Endothelial cell (in vitro differentiated cells): ENCODE data around the gene HNRNPU. TPM values are rescaled to one million over a fixed set of nuclear protein-coding genes. Genes with fewer than 3 reads are reported as not detected.

Experiments used
- DNase-seq: peaks from one replicate; pipeline ENCODE4 v3.0.0; 2021; ENCODE audit warnings: low spot score
- H3K27ac Mint-ChIP-seq: one replicate; pipeline ENCODE4 v1.8.0; 2021; ENCODE audit warnings: mixed read lengths, inconsistent platforms; ENCODE audit not compliant: unreplicated experiment
- H3K27me3 Mint-ChIP-seq: one replicate; pipeline ENCODE4 v1.8.0; 2021; ENCODE audit warnings: mild to moderate bottlenecking, moderate library complexity, mixed read lengths, inconsistent platforms; ENCODE audit not compliant: unreplicated experiment
- H3K36me3 Mint-ChIP-seq: one replicate; pipeline ENCODE4 v1.8.0; 2021; ENCODE audit warnings: mild to moderate bottlenecking, low read depth, mixed read lengths, inconsistent platforms; ENCODE audit not compliant: unreplicated experiment
- H3K4me1 Mint-ChIP-seq: one replicate; pipeline ENCODE4 v1.8.0; 2021; ENCODE audit warnings: mild to moderate bottlenecking, mixed read lengths, inconsistent platforms; ENCODE audit not compliant: unreplicated experiment
- H3K4me3 Mint-ChIP-seq: one replicate; pipeline ENCODE4 v1.8.0; 2021; ENCODE audit warnings: mild to moderate bottlenecking, mixed read lengths, inconsistent platforms; ENCODE audit not compliant: unreplicated experiment
- H3K9me3 Mint-ChIP-seq: one replicate; pipeline ENCODE4 v1.8.0; 2021; ENCODE audit warnings: mixed read lengths, inconsistent platforms; ENCODE audit not compliant: unreplicated experiment
- CTCF ChIP-seq: fragments of 200-600 bp; sonication (generic); IDR thresholded peaks from one replicate; pipeline ENCODE4 v1.5.0; 2021; ENCODE audit warnings: antibody characterized with exemption; ENCODE audit not compliant: unreplicated experiment
- total RNA-seq: library from RNA; stranded (reverse); fragmentation: NEBNext Ultra II Directional; extraction: Animal tissue kit (Norgen Biotek cat#: 25700); gene quantifications from one replicate; pipeline ENCODE4 v1.2.1, GENCODE V29; 2021; ENCODE audit not compliant: unreplicated experiment

The HNRNPU gene
- total RNA-seq, 1 donor from 2014 or later = 381 TPM

GRCh38 chr1:244897476-244898254, 33.3 kb upstream of the HNRNPU start:
- no peaks in the 10 kb centered on the region for H3K4me1 Mint-ChIP-seq
- no peaks in the 10 kb centered on the region for H3K36me3 Mint-ChIP-seq
- peaks cover 1% of the 10 kb centered on the region for H3K27me3 Mint-ChIP-seq
- H3K27ac Mint-ChIP-seq = no peak overlapping the region
- H3K9me3 Mint-ChIP-seq = no peaks in the 10 kb centered on the region
- no peak for TF ChIP-seq CTCF
- no peak overlapping the region for H3K4me3 Mint-ChIP-seq
- DNase-seq = no peak

GRCh38 chr1:244896550-244896949, 32.2 kb upstream of the HNRNPU start:
- Mint-ChIP-seq H3K4me3 (no peak overlapping the region), H3K36me3 (no peaks in the 10 kb centered on the region), H3K27ac (no peak overlapping the region), H3K27me3 (peaks cover 1% of the 10 kb centered on the region), H3K9me3 (no peaks in the 10 kb centered on the region), H3K4me1 (no peaks in the 10 kb centered on the region)
- no peak for TF ChIP-seq CTCF
- DNase-seq = no peak

- Mint-ChIP-seq H3K4me1 (no peaks in the 10 kb centered on the region), H3K4me3 (no peak overlapping the region), H3K27me3 (peaks cover 3% of the 10 kb centered on the region), H3K36me3 (no peaks in the 10 kb centered on the region), H3K9me3 (no peaks in the 10 kb centered on the region), H3K27ac (no peak overlapping the region)
- DNase-seq = no peak
- TF ChIP-seq CTCF = no peak
These were observed 29.5 kb upstream of the HNRNPU start for GRCh38 chr1:244893836-244894235.

GRCh38 chr1:244887281-244887680, 22.9 kb upstream of the HNRNPU start:
- no peaks in the 10 kb centered on the region for H3K4me1 Mint-ChIP-seq
- no peaks in the 10 kb centered on the region for H3K9me3 Mint-ChIP-seq
- no peak for DNase-seq
- no peak overlapping the region for H3K4me3 Mint-ChIP-seq
- H3K27me3 Mint-ChIP-seq = peaks cover 2% of the 10 kb centered on the region
- TF ChIP-seq CTCF = no peak
- H3K27ac Mint-ChIP-seq = no peak overlapping the region
- H3K36me3 Mint-ChIP-seq = no peaks in the 10 kb centered on the region

GRCh38 chr1:244881552-244882280, 17.4 kb upstream of the HNRNPU start:
- Mint-ChIP-seq H3K9me3 (no peaks in the 10 kb centered on the region), H3K27me3 (peaks cover 2% of the 10 kb centered on the region), H3K4me1 (no peaks in the 10 kb centered on the region), H3K36me3 (no peaks in the 10 kb centered on the region), H3K27ac (no peak overlapping the region), H3K4me3 (no peak overlapping the region)
- no peak for DNase-seq
- TF ChIP-seq CTCF = no peak
